ENCODE data around the gene MAN1C1.
A peak's percentile ranks its signal among the peaks of the same experiment; 100 is the strongest.

The MAN1C1 gene

DNA sequence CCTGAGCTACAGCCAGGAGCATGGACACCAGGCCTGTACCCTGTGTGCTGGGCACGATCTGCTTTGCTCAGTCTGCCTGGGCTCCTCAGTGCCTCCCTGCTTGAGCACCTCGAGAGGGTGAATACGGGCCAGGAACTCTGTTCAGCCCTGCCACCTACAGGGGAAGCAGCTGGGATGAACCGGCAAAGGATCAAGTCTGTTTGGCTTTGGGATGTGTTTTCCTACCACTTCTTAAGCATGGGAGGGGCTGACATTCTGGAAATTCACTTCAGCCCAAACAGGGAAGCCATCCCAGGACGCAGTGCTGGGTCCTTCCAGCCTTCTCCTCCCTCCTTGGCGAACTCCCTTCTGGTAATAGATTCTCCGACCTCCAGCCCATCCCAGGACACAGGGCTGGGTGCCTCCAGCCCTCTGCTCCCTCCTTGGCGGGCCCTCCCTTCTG, 127.6 kb downstream of the MAN1C1 start:
- peak; percentile 43 for DNase-seq

DNA sequence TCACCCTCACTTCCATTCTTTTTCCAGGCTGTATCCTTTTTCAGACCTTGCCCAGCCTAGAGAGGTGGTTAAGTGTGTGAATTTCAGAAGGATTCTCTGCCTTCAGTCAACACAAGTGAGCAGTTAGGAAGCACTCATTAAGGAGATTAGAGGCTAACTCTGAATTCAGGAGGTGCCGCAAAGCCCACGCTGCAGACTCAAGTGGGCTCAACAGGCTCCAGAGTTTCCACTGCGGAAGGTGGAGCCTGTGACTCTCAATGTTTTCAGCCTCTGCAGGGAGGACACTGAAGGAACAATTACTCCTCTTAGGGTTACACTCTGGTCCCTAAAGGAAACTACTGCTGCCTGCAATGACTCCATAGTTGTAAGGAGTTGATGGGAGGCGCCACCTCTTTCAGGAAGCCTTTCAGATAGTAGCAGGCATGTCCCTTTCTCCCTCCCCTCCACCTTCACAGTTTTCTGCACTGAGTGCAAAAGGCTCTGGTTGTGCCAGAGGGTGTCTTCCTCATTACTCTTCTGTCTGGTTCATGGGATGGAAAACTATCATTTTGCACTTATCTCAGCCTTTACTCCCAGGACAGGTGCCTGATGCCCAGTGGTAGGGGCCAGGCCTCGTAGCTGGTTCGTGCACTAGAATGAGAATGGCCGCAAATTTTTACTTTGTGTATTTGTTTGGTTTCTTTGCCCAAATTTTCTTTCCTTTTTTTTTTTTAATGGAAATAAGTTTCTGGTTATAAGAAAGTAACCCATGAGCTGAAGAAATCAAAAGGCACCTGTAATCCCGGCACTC, 128.2 kb downstream of the MAN1C1 start:
- peak; percentile 9 for DNase-seq

DNA sequence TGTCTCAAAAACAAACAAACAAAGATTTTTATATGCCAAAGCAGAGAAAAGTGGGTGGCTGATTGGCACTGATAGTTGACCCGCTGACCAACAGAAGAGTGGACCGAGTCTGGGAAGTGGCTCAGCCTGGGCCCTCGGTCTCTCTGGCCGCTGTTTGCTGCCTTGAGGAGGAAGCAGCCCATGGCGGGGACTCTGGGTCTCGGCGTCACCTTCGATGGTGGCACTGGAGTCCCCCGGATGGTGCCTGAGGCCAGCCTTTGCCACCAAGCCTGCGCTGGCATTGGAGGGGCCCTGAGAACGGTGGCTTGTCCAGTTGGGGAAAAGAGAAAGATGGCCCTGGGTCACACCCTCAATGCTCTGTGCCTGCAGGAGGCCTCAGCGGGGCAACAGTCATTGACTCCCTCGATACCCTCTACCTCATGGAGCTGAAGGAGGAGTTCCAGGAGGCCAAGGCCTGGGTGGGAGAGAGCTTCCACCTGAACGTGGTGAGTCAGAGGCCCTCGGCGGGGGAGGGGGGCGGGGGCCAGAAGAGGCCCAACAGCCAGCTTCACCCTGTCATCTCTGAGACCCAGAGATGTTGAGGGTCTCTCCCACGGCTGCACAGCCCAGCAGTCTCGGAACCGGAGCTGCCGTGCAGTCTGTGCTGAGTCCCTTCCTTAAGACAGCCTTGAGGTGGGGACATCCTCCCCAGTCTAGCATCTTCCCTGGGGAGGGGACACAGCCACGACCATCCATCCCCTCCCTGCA, 129.9 kb downstream of the MAN1C1 start:
- DNase-seq, result no peak

GRCh38 chr1:25747046-25747719, 130.6 kb downstream of the MAN1C1 start:
- no peak for DNase-seq

- DNase-seq, result no peak
Measured at GRCh38 chr1:25748531-25749205, 132.1 kb downstream of the MAN1C1 start.

- DNase-seq, result no peak
Measured at GRCh38 chr1:25750923-25751605, 134.5 kb downstream of the MAN1C1 start.

DNA sequence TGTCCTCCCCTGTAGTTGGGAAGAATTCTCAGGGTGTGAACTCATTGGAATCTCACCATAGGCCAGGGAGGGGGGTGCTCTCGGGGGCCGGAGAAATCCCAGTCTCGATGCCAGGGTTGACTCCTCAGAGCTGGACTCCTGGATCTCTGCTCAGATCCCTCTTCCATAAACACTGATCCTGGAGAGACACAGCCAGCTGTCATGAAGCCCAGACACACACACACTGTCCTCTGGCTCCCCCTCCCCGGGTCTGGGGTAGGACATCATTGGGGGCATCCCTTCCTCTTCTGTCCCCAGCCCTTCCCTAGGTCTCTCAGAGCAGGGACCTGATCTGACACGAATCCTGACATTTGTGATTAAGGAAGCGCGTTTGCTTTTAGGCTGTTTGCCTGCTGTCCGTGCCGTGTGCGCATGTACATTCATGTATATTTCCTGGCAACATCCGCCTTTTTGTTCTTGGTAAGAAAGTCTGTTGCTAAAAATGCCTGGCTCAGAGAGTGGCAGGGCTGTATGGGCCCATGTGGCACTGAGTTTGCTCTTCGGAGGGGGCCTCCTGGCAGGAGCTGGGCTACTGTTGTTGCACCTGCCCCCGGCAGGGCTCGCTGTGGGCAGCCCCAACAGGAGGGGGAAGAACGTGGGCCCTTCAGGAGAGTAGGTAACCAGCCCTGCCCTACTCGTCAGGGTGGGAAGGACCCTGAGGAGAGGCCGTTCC, 138.0 kb downstream of the MAN1C1 start:
- DNase-seq, result no peak

- no peak for DNase-seq
Measured at GRCh38 chr1:25755475-25756125, 139.0 kb downstream of the MAN1C1 start.

DNA sequence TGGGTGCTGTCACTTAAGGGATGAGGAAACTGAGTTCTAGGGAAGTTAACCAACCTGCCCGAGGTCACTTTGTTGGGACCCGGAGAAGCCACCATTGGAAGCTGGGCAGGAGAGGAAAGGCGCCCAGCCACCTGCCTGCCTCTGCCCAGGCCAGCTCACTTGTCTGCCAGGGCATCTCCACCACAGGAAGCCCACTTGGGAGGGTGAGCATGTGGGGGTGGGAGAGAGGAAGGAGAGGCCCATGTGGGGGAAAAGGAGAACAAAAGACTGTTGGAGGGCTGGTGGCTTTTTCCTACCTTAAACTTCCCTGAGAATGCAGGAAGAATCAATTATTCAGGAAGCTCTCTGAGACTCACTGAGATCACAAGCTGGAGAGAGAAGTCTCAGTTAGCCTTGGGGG, 139.6 kb downstream of the MAN1C1 start:
- no peak for DNase-seq

DNA sequence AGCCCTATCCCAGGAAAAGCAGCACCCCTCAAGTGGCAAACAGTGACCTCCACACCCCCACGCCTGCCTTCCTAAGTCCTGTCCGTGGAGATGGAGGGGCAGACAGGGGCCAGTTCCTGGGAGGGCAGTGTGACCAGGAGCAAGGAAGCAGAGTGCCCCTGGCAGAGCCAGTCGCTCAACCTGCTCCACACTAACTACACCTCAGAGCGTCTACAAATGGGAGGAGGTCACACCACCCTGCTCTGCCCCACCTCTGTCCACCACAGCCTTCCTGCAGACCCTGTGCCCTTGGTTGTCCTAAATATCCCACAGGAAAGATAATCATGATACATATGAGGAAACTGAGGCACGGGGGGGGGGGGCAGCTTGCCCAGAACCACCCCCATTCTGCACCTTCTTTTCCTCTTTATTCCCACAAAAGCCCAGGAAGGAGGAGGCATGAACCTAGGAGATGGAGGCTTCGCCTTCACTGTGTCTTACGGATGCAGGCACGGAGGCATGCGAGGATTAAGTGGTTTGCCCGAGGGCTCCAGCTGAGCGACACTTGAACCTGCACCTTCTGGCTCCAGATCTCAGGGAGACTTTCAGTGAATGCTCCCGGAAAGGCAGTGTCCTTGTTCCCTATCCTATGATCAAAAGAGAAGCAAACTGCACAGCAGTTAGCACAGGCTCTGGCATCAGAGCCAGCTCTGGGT, 140.7 kb downstream of the MAN1C1 start:
- DNase-seq, result peak; percentile 40

DNA sequence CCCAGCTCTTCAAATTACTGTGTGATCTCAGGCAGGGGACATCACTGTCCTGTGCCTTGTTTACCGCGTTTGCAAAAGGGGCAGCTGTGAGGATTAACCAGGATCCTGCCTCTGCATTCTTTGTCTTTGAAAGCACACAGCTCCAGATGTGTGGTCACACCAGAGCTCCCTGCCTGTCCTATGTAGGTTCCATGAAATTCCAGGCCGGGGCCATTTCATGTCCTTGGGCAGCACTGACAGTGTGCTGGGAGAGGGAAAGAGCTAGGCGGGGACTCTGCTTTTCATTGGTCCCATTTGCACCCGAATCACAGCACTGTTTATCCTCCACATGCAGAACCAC, 141.2 kb downstream of the MAN1C1 start:
- DNase-seq, result no peak

DNA sequence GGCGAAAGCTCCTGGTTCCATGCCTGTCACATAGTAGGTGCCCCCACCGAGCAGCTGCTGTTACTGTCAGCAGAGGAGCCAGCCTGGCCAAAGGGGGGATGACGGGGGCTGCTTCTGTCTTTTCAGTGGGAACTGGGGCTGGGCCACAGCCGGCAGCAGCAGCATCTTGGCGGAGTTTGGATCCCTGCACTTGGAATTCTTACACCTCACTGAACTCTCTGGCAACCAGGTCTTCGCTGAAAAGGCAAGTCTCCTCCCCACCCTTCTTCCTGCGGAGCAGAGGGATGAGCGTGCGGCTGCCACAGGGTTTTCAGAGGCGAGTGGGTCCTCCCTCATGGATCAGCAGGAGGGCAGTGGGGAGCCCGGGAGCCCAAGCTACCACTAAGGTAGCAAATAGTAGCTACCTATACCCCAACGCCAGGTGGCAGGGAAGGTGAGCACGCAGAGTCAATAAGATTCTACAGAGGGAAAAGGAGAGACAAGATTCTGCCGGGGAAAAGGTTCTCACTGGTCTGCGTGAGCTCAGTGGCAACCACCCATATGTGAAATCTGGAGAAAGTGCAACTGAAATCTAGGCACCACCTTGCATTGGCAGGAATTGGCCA, 142.0 kb downstream of the MAN1C1 start:
- DNase-seq, result no peak

DNA sequence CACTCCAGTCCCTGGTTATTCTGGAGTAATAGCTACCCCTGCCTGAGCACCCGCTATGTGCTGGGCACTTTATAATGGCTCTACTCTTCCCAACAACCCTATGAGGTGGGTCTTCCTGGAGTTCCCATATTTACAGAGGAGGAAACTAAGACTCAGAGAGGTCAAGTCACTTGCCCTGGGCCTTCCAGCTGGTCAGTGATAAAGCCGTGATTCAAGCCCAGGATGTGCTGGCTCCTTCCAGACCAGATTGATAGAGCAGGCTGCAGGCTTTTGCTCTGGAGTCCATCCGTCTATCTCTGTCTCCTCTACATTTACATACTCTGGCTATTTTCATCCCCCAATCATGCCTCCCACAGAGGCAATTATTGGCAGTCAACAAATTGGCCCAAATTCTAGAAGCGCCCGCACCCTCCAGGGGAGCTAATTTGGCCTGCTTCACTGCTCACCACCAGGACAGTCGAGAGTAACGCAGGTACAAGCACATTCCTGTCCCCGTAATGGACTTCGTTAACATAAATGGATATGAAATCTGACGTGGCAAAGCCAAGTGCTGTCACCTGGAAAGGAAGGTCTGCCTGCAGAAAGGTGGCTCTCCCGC, 143.6 kb downstream of the MAN1C1 start:
- no peak for DNase-seq

- peak; percentile 55 for DNase-seq
Measured at GRCh38 chr1:25760871-25761270, 144.3 kb downstream of the MAN1C1 start.

DNA sequence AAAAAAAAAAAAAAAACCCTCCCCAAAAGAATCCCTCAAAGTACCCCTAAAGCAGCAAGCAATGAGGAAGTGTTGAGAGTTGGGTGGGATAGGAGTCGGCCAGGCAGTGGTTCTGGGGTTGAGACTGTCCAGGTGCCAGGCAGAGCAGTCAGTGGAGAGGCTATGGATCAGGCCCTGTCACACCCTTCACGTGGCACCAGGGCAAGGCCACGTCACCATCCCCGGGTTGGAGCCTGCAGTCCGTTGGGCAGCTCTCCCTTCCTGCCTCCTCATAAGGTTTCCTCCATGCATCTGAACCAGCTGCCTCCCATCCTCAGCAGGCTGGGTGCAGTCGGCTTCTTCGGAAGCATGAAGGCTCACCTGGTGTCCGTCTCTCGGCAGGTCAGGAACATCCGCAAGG, 146.9 kb downstream of the MAN1C1 start:
- no peak for DNase-seq

DNA sequence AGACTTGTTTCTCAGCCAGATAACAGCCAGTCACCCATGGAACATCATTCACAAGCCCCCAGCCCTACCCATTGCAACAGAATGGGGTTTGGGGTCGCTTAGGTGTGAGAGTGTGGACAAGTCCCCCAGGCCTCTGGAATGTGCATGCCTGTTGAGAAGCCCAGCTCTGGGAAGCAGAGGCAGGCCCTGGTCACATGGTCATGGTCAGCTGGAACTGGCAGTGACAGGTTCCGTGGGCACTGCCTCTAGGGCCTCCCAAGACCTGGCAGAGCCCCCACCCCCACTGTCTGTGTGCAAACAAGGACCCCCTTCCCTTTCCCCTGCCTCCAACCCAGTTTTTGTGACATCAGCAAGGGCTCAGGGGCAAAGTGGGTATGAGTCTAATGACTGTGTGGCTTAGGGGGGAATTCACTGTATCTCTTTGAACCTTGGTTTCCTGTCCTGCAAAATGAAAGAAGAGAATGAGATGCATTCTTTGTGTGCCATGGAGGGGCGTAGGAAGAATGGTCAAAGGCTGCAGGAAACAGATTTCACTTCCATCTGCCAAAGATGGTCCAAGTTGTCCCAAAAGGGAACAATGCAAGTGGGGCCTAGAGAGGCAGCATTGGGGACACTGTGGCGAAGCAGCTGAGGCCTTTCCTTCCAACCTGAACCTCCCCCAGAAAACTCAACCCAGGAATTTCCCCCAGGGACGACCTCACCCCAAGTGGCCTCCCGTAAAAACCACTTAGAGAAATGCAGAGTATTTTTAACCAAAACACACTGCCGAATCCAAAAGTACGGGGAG, 148.7 kb downstream of the MAN1C1 start:
- no peak for DNase-seq

- DNase-seq, result no peak
Measured at GRCh38 chr1:25765923-25766589, 149.5 kb downstream of the MAN1C1 start.

DNA sequence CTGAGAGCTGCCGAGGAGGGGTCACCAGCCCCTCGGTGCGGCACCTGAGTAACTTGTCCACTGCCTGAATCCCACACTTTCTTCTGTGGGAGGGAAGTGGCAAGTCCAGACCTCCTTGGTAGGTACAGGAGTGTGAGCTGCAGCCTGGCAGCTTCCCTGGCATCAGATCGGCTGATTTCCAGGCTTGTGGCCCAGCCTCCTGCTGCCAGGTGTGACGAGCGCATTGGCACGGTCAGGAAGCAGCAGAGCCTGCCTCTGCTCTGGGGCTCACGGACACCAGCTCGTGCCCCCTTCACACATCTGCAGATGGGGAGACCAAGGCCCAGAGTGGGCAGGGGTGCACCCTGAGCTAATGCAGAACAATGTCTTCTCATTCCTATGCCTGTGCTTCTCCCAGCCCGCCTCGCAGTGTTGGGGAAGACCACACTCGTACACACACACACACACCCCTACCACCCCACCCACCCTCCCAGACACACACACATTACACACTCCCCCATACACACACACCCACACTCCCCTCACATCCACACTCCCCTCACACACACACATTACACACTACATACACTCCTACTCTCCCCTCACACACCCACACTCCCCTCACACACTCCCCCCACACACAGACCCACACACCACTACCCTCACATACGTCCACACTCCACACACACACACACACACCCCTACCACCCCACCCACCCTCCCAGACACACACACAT, 150.3 kb downstream of the MAN1C1 start:
- no peak for DNase-seq
